HFFc6 (cell line): Measurements from ENCODE around the gene TRMT61B. TPM values are rescaled to one million over a fixed set of nuclear protein-coding genes. Genes with fewer than 3 reads are reported as not detected.

Source experiments
- DNase-seq: peaks from one replicate; pipeline ENCODE4 v3.0.0-alpha.2; 2018
- H3K27ac Mint-ChIP-seq: 2 replicates; pipeline ENCODE4 v1.8.0; 2020; ENCODE audit warnings: mild to moderate bottlenecking, mixed read lengths
- H3K27me3 Mint-ChIP-seq: 2 replicates; pipeline ENCODE4 v1.8.0; 2021; ENCODE audit warnings: mild to moderate bottlenecking, moderate library complexity, mixed read lengths; ENCODE audit not compliant: insufficient read depth
- H3K36me3 Mint-ChIP-seq: 2 replicates; pipeline ENCODE4 v1.8.0; 2021; ENCODE audit warnings: low read depth, mixed read lengths
- H3K4me1 Mint-ChIP-seq: 2 replicates; pipeline ENCODE4 v1.8.0; 2020; ENCODE audit warnings: low read depth, mixed read lengths
- H3K4me3 Mint-ChIP-seq: 2 replicates; pipeline ENCODE4 v1.8.0; 2020; ENCODE audit warnings: mild to moderate bottlenecking, moderate library complexity, mixed read lengths
- H3K9me3 Mint-ChIP-seq: 2 replicates; pipeline ENCODE4 v1.8.0; 2020; ENCODE audit warnings: mild to moderate bottlenecking, mixed read lengths
- total RNA-seq, 6 experiments: library from RNA; stranded (reverse); fragmentation: NEBNext Ultra II Directional; extraction: Animal tissue kit (Norgen Biotek cat#: 25700); gene quantifications; 2 replicates in 1 of 6; 3 replicates in 5 of 6; pipeline ENCODE4 v1.2.3, GENCODE V29; 2021
- TF ChIP-seq, protein P1 (sequence below): fragments of 200-600 bp; sonication (generic); IDR thresholded peaks from 2 replicates; pipeline ENCODE4 v1.5.0; 2021; ENCODE audit warnings: antibody characterized with exemption, mild to moderate bottlenecking

TRMT61B gene
- total RNA-seq, 6 experiments from 2014 or later, result 11.3 to 13.9 (median 12.3) TPM

DNA sequence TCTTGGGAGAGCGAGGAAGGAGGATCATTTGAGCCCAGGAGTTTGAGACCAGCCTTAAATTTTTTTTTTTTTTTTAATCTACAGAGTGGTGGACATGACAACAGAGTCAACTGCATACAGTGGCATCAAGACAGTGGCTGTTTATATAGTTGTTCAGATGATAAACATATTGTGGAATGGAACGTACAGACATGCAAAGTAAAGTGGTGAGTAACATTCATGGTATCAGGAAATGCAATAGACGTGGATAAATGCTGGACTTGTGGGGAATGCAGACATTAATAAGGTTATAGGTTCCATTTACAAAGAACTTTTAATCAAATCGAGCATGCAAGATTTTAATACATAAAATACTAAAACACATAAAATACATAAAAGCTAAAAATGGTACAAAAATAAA is 36.3 kb upstream of the TRMT61B start:
- Mint-ChIP-seq H3K27ac (peak overlapping the region; percentile 60), H3K9me3 (no peaks in the 10 kb centered on the region)

GRCh38 chr2:28905533-28905932 is 35.4 kb upstream of the TRMT61B start:
- no peak for DNase-seq
- H3K4me1 Mint-ChIP-seq, result peaks cover 59% of the 10 kb centered on the region
- peak overlapping the region; percentile 64; the same call in 1 of the 2 replicates for H3K27ac Mint-ChIP-seq
- peaks cover 7% of the 10 kb centered on the region for H3K27me3 Mint-ChIP-seq
- TF ChIP-seq, protein P1, sequence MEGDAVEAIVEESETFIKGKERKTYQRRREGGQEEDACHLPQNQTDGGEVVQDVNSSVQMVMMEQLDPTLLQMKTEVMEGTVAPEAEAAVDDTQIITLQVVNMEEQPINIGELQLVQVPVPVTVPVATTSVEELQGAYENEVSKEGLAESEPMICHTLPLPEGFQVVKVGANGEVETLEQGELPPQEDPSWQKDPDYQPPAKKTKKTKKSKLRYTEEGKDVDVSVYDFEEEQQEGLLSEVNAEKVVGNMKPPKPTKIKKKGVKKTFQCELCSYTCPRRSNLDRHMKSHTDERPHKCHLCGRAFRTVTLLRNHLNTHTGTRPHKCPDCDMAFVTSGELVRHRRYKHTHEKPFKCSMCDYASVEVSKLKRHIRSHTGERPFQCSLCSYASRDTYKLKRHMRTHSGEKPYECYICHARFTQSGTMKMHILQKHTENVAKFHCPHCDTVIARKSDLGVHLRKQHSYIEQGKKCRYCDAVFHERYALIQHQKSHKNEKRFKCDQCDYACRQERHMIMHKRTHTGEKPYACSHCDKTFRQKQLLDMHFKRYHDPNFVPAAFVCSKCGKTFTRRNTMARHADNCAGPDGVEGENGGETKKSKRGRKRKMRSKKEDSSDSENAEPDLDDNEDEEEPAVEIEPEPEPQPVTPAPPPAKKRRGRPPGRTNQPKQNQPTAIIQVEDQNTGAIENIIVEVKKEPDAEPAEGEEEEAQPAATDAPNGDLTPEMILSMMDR, result no peak
- H3K36me3 Mint-ChIP-seq, result peaks cover 52% of the 10 kb centered on the region
- H3K4me3 Mint-ChIP-seq, result no peak overlapping the region
- H3K9me3 Mint-ChIP-seq, result no peaks in the 10 kb centered on the region

More for the DNA sequence above, 36.3 kb upstream of the TRMT61B start:
- peaks cover 50% of the 10 kb centered on the region for H3K4me1 Mint-ChIP-seq
- peaks cover 7% of the 10 kb centered on the region for H3K27me3 Mint-ChIP-seq
- TF ChIP-seq, protein P1, result no peak
- no peak for DNase-seq
- H3K4me3 Mint-ChIP-seq, result no peak overlapping the region
- peaks cover 52% of the 10 kb centered on the region for H3K36me3 Mint-ChIP-seq

GRCh38 chr2:28904802-28905457 is 34.8 kb upstream of the TRMT61B start:
- TF ChIP-seq, protein P1, result no peak
- Mint-ChIP-seq H3K27ac (peak overlapping the region; percentile 64), H3K9me3 (no peaks in the 10 kb centered on the region), H3K27me3 (peaks cover 7% of the 10 kb centered on the region), H3K36me3 (peaks cover 47% of the 10 kb centered on the region), H3K4me3 (no peak overlapping the region), H3K4me1 (peaks cover 62% of the 10 kb centered on the region)
- no peak for DNase-seq

- H3K4me1 Mint-ChIP-seq, result peaks cover 68% of the 10 kb centered on the region
- peak overlapping the region; percentile 64 for H3K27ac Mint-ChIP-seq
- H3K9me3 Mint-ChIP-seq, result no peaks in the 10 kb centered on the region
- TF ChIP-seq, protein P1, result no peak
- H3K36me3 Mint-ChIP-seq, result peaks cover 41% of the 10 kb centered on the region
- no peak overlapping the region for H3K4me3 Mint-ChIP-seq
- DNase-seq, result peak; percentile 61
- H3K27me3 Mint-ChIP-seq, result peaks cover 7% of the 10 kb centered on the region
Observed at GRCh38 chr2:28904295-28904694, 34.2 kb upstream of the TRMT61B start.

DNA sequence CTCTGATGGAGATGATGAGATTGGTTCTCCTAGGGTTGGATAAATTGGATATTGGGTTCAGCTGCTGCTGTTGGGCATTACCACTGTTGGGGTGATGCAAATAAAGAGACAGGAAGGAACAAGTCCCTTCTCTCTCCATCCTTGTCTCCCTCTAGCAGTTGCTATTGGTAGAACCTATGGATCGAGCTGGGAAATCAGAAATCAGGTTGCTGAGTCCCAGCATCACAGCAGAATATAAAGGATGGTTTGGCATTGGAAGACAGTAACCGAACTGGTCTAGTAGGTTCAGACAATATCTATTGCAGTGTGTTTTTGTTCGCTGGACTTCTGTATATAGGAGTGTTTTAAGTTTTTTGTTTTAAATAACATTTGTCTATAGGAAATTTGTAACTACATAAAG is 32.5 kb upstream of the TRMT61B start:
- TF ChIP-seq, protein P1, result no peak
- Mint-ChIP-seq H3K9me3 (no peaks in the 10 kb centered on the region), H3K36me3 (peaks cover 34% of the 10 kb centered on the region), H3K4me3 (no peak overlapping the region), H3K27me3 (peaks cover 7% of the 10 kb centered on the region), H3K27ac (no peak overlapping the region), H3K4me1 (peaks cover 85% of the 10 kb centered on the region)
- DNase-seq, result no peak
